Left lung (tissue), 10 donors: ENCODE measurements around the gene FLG. TPM values are rescaled to one million over a fixed set of nuclear protein-coding genes. Genes with fewer than 3 reads are reported as not detected.
"Not testable (repeated sequence)": the region's sequence is repeated elsewhere in the genome, so short reads cannot be mapped to it uniquely, and the experiment has no call there.

Source experiments
- ATAC-seq: fragments of 200-7000 bp; cut with Tn5 transposase; one replicate; pipeline ENCODE4 v1.9.1; 2020; ENCODE audit warnings: moderate library complexity
- DNase-seq, 4 donors: peaks; one replicate each; pipeline ENCODE4 v3.0.0-alpha.2; 2013 to 2020
- H3K27ac ChIP-seq, 2 donors: fragments of 200-600 bp; sonication (generic) in 1 of 2; one replicate each; pipeline versions ENCODE4 v1.5.0 to v1.8.0; 2020 to 2021
- H3K27me3 ChIP-seq, 2 donors: fragments of 200-600 bp; sonication (generic) in 1 of 2; one replicate each; pipeline versions ENCODE4 v1.5.0 to v1.8.0; 2020 to 2021
- H3K36me3 ChIP-seq, 2 donors: fragments of 200-600 bp; sonication (generic) in 1 of 2; one replicate each; pipeline versions ENCODE4 v1.5.0 to v1.8.0; 2020 to 2021
- H3K4me1 ChIP-seq, 2 donors: fragments of 200-600 bp; one replicate each; pipeline ENCODE4 v1.8.0; 2021
- H3K4me3 ChIP-seq, 2 donors: fragments of 200-600 bp; sonication (generic) in 1 of 2; one replicate each; pipeline versions ENCODE4 v1.5.0 to v1.8.0; 2020 to 2021; ENCODE audit warnings: mild to moderate bottlenecking in 1 of 2
- H3K9me3 ChIP-seq, 2 donors: fragments of 200-600 bp; sonication (generic) in 1 of 2; one replicate each; pipeline versions ENCODE4 v1.5.0 to v1.8.0; 2020 to 2021
- intact Hi-C, 2 donors: fragments of 100-400 bp; cut with DNase I; formaldehyde crosslinking; loops; one replicate each; pipeline versions ENCODE4 v1.11.2 to v1.14.2; 2022
- polyA plus RNA-seq, 6 donors: library from polyadenylated mRNA; unstranded; fragments of 120-200 nt; gene quantifications; one replicate each; pipeline ENCODE4 v1.2.1, GENCODE V29; 2013; ENCODE audit not compliant: insufficient read length in 6 of 6
- total RNA-seq, 2 donors: library from RNA; stranded (reverse); fragmentation: NEBNext Ultra II Directional; extraction: Animal tissue kit (Norgen Biotek cat#: 25700); gene quantifications; one replicate each; pipeline ENCODE4 v1.2.1, GENCODE V29; 2021
- TF ChIP-seq, protein P1 (sequence below), 2 donors: fragments of 200-600 bp; sonication (generic) in 1 of 2; IDR thresholded peaks; one replicate each; pipeline versions ENCODE4 v1.5.0 to v1.8.0; 2021; ENCODE audit warnings: antibody characterized with exemption in 2 of 2
- donor health status: DM: no; HTN: yes; CAD: no.
- donor health status: DM: no; HTN: no; CAD: no.

The FLG gene
- total and polyA plus RNA-seq, 8 donors: 0.14 to 2.0 (median 1.4) TPM; not detected in 2

DNA sequence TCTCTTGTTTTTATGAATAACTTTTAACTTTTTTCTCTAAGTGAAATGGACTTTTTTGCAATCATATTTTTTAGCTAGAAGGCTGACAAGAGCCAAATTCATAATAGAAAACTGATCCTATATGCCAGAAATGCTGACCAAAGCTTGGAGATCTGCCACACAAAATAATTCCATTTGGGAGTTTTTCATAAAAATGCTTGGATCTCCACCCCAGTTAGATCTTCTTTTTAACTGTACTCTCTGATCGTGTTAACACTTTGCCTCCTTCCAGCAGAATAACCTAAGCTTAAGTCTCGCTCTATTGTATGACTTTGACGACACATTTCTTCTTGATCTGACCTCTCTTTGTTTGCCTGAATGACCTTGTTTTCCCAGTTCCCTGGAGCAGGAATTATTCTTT, 18.0 kb upstream of the FLG start:
- Histone ChIP-seq H3K27ac (no peak overlapping the region), H3K9me3 (no peaks in the 10 kb centered on the region), H3K4me3 (no peak overlapping the region), H3K4me1 (no peaks in the 10 kb centered on the region), H3K36me3 (no peaks in the 10 kb centered on the region), H3K27me3 (peaks cover 0 to 8% of the 10 kb centered on the region in 2 donors)
- TF ChIP-seq, protein P1, sequence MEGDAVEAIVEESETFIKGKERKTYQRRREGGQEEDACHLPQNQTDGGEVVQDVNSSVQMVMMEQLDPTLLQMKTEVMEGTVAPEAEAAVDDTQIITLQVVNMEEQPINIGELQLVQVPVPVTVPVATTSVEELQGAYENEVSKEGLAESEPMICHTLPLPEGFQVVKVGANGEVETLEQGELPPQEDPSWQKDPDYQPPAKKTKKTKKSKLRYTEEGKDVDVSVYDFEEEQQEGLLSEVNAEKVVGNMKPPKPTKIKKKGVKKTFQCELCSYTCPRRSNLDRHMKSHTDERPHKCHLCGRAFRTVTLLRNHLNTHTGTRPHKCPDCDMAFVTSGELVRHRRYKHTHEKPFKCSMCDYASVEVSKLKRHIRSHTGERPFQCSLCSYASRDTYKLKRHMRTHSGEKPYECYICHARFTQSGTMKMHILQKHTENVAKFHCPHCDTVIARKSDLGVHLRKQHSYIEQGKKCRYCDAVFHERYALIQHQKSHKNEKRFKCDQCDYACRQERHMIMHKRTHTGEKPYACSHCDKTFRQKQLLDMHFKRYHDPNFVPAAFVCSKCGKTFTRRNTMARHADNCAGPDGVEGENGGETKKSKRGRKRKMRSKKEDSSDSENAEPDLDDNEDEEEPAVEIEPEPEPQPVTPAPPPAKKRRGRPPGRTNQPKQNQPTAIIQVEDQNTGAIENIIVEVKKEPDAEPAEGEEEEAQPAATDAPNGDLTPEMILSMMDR (IDR thresholded peaks at IDR 0.05): no peak
- DNase-seq (peak in 2 of 4 donors; percentile 15 to 16), ATAC-seq (no peak)
- intact Hi-C loops: no loop called here

DNA sequence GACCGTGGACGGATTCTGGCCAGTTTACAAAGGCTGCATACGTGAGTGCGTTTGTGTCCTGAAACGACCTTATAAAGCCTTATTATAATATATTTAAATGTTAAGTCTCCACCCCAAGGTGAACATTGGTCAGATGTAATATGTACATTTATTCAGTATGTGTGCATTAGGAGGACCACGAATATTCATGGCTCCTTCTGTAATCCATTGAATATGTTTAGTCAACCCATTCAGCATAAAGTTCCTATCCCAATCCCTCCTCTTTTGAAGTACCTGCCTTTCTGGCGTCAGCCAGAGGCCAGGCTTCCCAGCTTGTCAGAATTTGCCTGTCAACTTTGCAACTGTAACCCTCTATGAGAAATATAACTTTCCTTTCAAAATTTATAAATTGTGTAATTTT, 10.4 kb upstream of the FLG start:
- ATAC-seq (no peak), DNase-seq (peak in 1 of 4 donors; percentile 9)
- Histone ChIP-seq H3K4me3 (no peak overlapping the region), H3K36me3 (no peaks in the 10 kb centered on the region), H3K4me1 (no peaks in the 10 kb centered on the region), H3K27me3 (no peaks in the 10 kb centered on the region), H3K27ac (no peak overlapping the region), H3K9me3 (no peaks in the 10 kb centered on the region)
- TF ChIP-seq, protein P1 (IDR thresholded peaks at IDR 0.05): no peak
- intact Hi-C loops: no loop called here

DNA sequence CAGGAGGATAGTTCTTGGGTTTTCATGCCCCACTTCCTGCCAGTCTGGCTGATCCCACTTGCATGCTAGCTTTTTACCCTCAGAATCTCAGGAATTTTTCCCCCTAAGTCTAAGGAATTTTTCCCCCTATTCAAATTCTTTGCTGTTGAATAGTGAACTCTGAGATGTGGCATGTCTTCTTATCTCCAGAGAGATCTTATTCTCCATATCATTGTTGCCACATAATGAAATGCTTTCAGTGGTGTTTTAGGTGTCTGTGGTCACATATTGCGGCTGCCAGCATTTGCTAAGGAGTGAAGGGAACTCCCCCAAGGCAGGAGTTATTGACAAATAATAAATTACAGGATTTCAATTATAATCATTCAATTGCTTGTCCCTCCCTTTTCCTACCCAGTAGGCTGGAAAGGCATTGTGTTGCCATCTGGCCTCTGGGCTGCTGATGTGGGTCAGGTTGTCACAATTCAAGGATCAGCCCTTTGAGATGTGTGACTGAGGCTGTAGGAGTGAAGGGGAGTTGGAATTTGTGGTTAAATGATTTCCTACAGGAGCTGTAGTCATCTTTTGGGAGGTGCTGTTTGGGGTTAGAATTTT, 3.9 kb upstream of the FLG start:
- TF ChIP-seq, protein P1 (IDR thresholded peaks at IDR 0.05): no peak
- ATAC-seq (no peak), DNase-seq (no peak)
- intact Hi-C loops: no loop called here
- no peaks in the 10 kb centered on the region for H3K36me3 ChIP-seq
- no peaks in the 10 kb centered on the region for H3K9me3 ChIP-seq
- no peaks in the 10 kb centered on the region for H3K4me1 ChIP-seq
- peaks cover 0 to 6% of the 10 kb centered on the region in 2 donors for H3K27me3 ChIP-seq
- H3K4me3 ChIP-seq: no peak overlapping the region
- H3K27ac ChIP-seq: no peak overlapping the region

DNA sequence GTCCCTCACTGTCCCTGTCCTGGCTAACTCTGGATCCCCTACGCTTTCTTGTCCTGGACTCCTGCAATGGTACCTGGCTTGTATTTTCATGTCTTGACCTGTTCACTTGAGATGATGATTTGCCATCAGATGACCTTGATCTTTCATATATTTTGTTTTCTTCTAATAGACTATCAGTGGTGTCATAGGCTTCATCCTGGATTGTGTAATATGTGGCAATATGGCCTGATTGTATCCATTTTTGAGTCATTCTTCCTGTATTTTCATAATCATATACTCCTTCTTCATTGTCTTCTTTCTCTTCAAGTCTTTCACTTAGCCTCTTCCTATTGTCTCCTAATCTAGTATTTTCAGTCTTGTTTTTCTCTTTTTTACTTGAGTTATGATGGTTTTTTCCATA, 11.1 kb downstream of the FLG start:
- Histone ChIP-seq H3K36me3 (no peaks in the 10 kb centered on the region), H3K4me1 (no peaks in the 10 kb centered on the region), H3K4me3 (no peak overlapping the region), H3K27me3 (no peaks in the 10 kb centered on the region), H3K9me3 (peaks cover 0 to 10% of the 10 kb centered on the region in 2 donors), H3K27ac (no peak overlapping the region)
- DNase-seq: no peak
- TF ChIP-seq, protein P1 (IDR thresholded peaks at IDR 0.05): no peak
- intact Hi-C loops: no loop called here
- ATAC-seq: no peak

DNA sequence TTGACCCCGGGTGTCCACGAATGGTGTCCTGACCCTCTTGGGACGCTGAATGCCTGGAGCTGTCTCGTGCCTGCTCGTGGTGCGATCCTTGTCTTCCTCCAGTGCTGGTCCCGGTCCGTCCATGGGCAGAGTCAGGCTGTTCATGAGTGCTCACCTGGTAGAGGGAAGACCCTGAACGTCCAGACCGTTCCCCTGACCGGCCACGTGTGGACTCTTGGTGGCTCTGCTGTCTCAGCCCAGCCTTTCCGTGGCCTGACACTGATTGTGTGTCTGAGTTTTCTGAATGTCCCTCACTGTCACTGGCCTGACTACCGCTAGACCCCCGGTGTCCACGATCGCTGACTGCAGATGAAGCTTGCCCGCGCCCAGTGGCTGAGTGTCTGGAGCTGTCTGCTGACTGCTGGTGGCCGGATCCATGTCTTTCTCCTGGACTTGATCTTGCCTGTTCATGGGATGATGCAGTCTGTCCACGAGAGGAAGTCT, 11.7 kb downstream of the FLG start:
- H3K36me3 ChIP-seq: no peaks in the 10 kb centered on the region
- intact Hi-C loops: no loop called here
- no peak overlapping the region for H3K4me3 ChIP-seq
- DNase-seq (peak in 1 of 4 donors; percentile 51), ATAC-seq (no peak)
- peaks cover 0 to 10% of the 10 kb centered on the region in 2 donors for H3K9me3 ChIP-seq
- TF ChIP-seq, protein P1 (IDR thresholded peaks at IDR 0.05): no peak
- H3K4me1 ChIP-seq: no peaks in the 10 kb centered on the region
- H3K27ac ChIP-seq: no peak overlapping the region
- H3K27me3 ChIP-seq: no peaks in the 10 kb centered on the region

DNA sequence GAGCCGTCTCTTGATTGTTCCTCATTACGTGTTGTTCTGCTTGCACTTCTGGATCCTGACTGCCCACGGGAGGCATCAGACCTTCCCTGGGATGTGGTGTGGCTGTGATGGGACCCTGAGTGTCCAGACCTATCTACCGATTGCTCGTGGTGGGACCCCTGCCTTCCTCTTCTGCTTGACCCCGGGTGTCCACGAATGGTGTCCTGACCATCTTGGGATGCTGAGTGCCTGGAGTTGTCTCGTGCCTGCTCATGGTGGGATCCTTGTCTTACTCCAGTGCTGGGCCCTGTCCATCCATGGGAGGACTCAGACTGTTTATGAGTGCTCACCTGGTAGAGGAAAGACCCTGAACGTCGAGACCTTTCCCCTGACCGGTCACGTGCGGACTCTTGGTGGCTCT, 12.9 kb downstream of the FLG start:
- intact Hi-C loops, DNase-seq, H3K9me3 ChIP-seq, H3K27me3 ChIP-seq, H3K27ac ChIP-seq, H3K36me3 ChIP-seq, H3K4me3 ChIP-seq, H3K4me1 ChIP-seq, ATAC-seq: not testable (repeated sequence)
